Neural cell (in vitro differentiated cells): Measurements from ENCODE around the gene PLEKHH3. TPM values are rescaled to one million over a fixed set of nuclear protein-coding genes. Genes with fewer than 3 reads are reported as not detected.

Source experiments
- H2AFZ ChIP-seq: fragments of 200-600, 300-800 bp; sonication (generic), shearing (Covaris generic); 2 replicates; pipeline ENCODE4 v1.6.0; 2014; ENCODE audit warnings: low read depth, mild to moderate bottlenecking, antibody characterized with exemption, low read length, moderate library complexity
- H3F3A ChIP-seq: fragments of 200-600 bp; shearing (Covaris generic); 2 replicates; pipeline ENCODE4 v1.6.1; 2016; ENCODE audit warnings: mild to moderate bottlenecking, moderate library complexity, mixed read lengths, antibody characterized with exemption, low read length; ENCODE audit not compliant: insufficient read depth, poor library complexity, severe bottlenecking
- H3K27ac ChIP-seq: fragments of 200-600, 300-800 bp; sonication (generic), shearing (Covaris generic); 2 replicates; pipeline ENCODE4 v1.5.1; 2014; ENCODE audit warnings: mild to moderate bottlenecking, low read length, moderate library complexity
- H3K27me3 ChIP-seq: fragments of 300-800, 200-600 bp; sonication (generic), shearing (Covaris generic); 2 replicates; pipeline ENCODE4 v1.6.0; 2014; ENCODE audit warnings: mild to moderate bottlenecking, low read depth, low read length, moderate library complexity; ENCODE audit not compliant: insufficient read depth
- H3K36me3 ChIP-seq: fragments of 300-800, 200-600 bp; sonication (generic), shearing (Covaris generic); 2 replicates; pipeline ENCODE4 v1.5.1; 2014; ENCODE audit warnings: mild to moderate bottlenecking, antibody characterized with exemption, low read length, moderate library complexity; ENCODE audit not compliant: insufficient read depth
- H3K4me2 ChIP-seq: fragments of 300-800, 200-600 bp; sonication (generic), shearing (Covaris generic); 2 replicates; pipeline ENCODE4 v1.6.0; 2014; ENCODE audit warnings: mild to moderate bottlenecking, low read length
- H3K4me3 ChIP-seq: fragments of 300-800, 200-600 bp; sonication (generic), shearing (Covaris generic); 2 replicates; pipeline ENCODE4 v1.5.1; 2014; ENCODE audit warnings: mild to moderate bottlenecking, low read length, moderate library complexity
- H3K79me2 ChIP-seq: fragments of 200-600 bp; shearing (Covaris generic); replicated peaks from 2 replicates; pipeline ENCODE4 v1.6.0; 2014; ENCODE audit warnings: mild to moderate bottlenecking, low read length, moderate library complexity; ENCODE audit not compliant: insufficient read depth
- H3K9ac ChIP-seq: fragments of 300-800, 200-600 bp; sonication (generic), shearing (Covaris generic); 2 replicates; pipeline ENCODE4 v1.6.1; 2016; ENCODE audit warnings: mild to moderate bottlenecking, low read length, mixed read lengths
- H3K9me2 ChIP-seq: fragments of 200-600 bp; shearing (Covaris generic); 2 replicates; pipeline ENCODE4 v1.6.1; 2016; ENCODE audit warnings: mild to moderate bottlenecking, low read length, mixed read lengths; ENCODE audit not compliant: insufficient read depth
- H3K9me3 ChIP-seq: fragments of 200-600, 300-800 bp; sonication (generic), shearing (Covaris generic); 2 replicates; pipeline ENCODE4 v1.6.1; 2016; ENCODE audit warnings: mild to moderate bottlenecking, mixed run types, low read length, moderate library complexity, mixed read lengths
- H4K20me1 ChIP-seq: fragments of 200-600 bp; shearing (Covaris generic); 2 replicates; pipeline ENCODE4 v1.6.1; 2016; ENCODE audit warnings: mild to moderate bottlenecking, mixed run types; ENCODE audit not compliant: insufficient read depth
- EP300 ChIP-seq: fragments of 450-650 bp; conservative IDR thresholded peaks from 2 replicates; pipeline ENCODE4 v1.6.1; 2014; ENCODE audit warnings: antibody characterized with exemption, mild to moderate bottlenecking, moderate library complexity; ENCODE audit not compliant: poor library complexity, severe bottlenecking
- EZH2 ChIP-seq: fragments of 200-600, 300-800 bp; shearing (Covaris generic), sonication (generic); IDR thresholded peaks from 2 replicates; pipeline ENCODE4 v1.6.1; 2014; ENCODE audit warnings: antibody characterized with exemption, low read length, borderline replicate concordance, mild to moderate bottlenecking; ENCODE audit not compliant: insufficient read depth, poor library complexity, severe bottlenecking
- MXI1 ChIP-seq: fragments of 450-650 bp; conservative IDR thresholded peaks from 2 replicates; pipeline ENCODE4 v1.6.1; 2014; ENCODE audit warnings: antibody characterized with exemption, mild to moderate bottlenecking; ENCODE audit not compliant: poor library complexity, severe bottlenecking
- POLR2AphosphoS5 ChIP-seq: IDR thresholded peaks from 2 replicates; pipeline ENCODE4 v1.6.1; 2012
- RAD21 ChIP-seq: fragments of 450-650 bp; conservative IDR thresholded peaks from 2 replicates; pipeline ENCODE4 v1.6.1; 2014; ENCODE audit warnings: antibody characterized with exemption, mild to moderate bottlenecking, moderate library complexity
- REST ChIP-seq: IDR thresholded peaks from 2 replicates; pipeline ENCODE4 v1.6.1; 2012; ENCODE audit warnings: borderline replicate concordance
- SMC3 ChIP-seq: fragments of 450-650 bp; conservative IDR thresholded peaks from 2 replicates; pipeline ENCODE4 v1.6.1; 2014; ENCODE audit warnings: antibody characterized with exemption, mild to moderate bottlenecking, moderate library complexity; ENCODE audit not compliant: poor library complexity
- TAF1 ChIP-seq: IDR thresholded peaks from 2 replicates; pipeline ENCODE4 v1.6.1; 2012; ENCODE audit warnings: low read depth
- polyA plus RNA-seq: library from polyadenylated mRNA; depleted of rRNA; stranded (reverse); fragments of >200 nt; gene quantifications from 2 replicates; pipeline ENCODE4 v1.2.3, GENCODE V29; 2014
- TF ChIP-seq, protein P1 (sequence below): fragments of 450-650 bp; IDR thresholded peaks from 2 replicates; pipeline ENCODE4 v1.5.1; 2014; ENCODE audit warnings: antibody characterized with exemption, mild to moderate bottlenecking, moderate library complexity; ENCODE audit not compliant: poor library complexity, severe bottlenecking

PLEKHH3 gene
- polyA plus RNA-seq, 1 donor from 2014 or later, result 18.4 TPM

DNA sequence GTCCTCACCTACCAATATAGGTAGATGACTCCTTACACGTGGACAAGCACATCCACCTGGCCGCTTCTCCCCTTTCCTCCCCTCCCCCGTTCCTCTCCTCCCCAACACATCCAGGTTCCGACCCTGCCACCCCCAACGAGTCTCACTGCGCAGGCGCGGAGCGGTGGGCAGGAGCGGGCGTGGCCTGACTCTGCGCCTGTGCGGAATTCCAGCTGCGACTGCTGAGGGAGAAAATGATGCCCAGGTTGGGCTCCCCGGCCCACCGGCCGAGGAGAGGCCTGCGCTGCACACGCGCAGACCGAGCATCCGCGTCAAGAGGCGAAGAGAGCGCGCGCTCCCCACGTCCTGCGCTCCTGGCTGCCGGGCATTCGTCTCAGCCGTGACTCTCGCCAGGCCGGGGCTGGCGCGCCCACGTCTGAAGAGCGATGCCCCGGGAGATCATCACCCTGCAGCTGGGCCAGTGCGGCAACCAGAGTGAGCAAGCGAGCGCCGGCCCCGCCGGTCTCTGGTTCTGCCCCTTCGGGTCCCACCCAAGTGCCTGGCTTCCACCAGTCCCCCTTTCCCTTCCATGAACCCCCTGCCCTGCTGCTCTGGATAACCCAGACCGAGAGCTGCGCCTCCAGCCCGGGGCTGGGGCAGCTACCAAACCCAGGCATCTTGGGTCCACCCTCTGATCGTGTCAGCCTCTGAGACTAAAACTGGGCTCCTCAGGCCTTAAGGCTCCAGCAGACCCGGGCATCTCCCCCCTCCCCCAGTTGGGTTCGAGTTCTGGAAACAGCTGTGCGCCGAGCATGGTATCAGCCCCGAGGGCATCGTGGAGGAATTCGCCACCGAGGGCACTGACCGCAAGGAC is 17.5 kb downstream of the PLEKHH3 start, which contains the start of gene TUBG2:
TUBG2 (plus strand) TSS at position 206 of the 853 bp plus-strand sequence; CDS start at position 426, 220 bp downstream.
- Histone ChIP-seq H3K36me3 (no peaks in the 10 kb centered on the region), H3K79me2 (no peaks in the 10 kb centered on the region), H2AFZ (peak within 1 kb of the TSS; percentile 65), H3K9ac (peak within 1 kb of the TSS; percentile 86), H3K27ac (peak within 1 kb of the TSS; percentile 68), H4K20me1 (no peaks in the 10 kb centered on the region), H3K27me3 (no peaks in the 10 kb centered on the region), H3K4me2 (peak within 1 kb of the TSS; percentile 60), H3K9me3 (no peaks in the 10 kb centered on the region), H3F3A (no peaks in the 10 kb centered on the region), H3K4me3 (peak within 1 kb of the TSS; percentile 93), H3K9me2 (no peaks in the 10 kb centered on the region)
- TF ChIP-seq MXI1, result peak; percentile 71
- TF ChIP-seq EP300, result no peak
- TF ChIP-seq, protein P1, sequence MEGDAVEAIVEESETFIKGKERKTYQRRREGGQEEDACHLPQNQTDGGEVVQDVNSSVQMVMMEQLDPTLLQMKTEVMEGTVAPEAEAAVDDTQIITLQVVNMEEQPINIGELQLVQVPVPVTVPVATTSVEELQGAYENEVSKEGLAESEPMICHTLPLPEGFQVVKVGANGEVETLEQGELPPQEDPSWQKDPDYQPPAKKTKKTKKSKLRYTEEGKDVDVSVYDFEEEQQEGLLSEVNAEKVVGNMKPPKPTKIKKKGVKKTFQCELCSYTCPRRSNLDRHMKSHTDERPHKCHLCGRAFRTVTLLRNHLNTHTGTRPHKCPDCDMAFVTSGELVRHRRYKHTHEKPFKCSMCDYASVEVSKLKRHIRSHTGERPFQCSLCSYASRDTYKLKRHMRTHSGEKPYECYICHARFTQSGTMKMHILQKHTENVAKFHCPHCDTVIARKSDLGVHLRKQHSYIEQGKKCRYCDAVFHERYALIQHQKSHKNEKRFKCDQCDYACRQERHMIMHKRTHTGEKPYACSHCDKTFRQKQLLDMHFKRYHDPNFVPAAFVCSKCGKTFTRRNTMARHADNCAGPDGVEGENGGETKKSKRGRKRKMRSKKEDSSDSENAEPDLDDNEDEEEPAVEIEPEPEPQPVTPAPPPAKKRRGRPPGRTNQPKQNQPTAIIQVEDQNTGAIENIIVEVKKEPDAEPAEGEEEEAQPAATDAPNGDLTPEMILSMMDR, result no peak
- peak; percentile 88 for TF ChIP-seq REST
- no peak for TF ChIP-seq EZH2
- TF ChIP-seq SMC3, result peak; percentile 39
- peak; percentile 84 for TF ChIP-seq TAF1
- peak; percentile 88 for TF ChIP-seq POLR2AphosphoS5
- TF ChIP-seq RAD21, result no peak

DNA sequence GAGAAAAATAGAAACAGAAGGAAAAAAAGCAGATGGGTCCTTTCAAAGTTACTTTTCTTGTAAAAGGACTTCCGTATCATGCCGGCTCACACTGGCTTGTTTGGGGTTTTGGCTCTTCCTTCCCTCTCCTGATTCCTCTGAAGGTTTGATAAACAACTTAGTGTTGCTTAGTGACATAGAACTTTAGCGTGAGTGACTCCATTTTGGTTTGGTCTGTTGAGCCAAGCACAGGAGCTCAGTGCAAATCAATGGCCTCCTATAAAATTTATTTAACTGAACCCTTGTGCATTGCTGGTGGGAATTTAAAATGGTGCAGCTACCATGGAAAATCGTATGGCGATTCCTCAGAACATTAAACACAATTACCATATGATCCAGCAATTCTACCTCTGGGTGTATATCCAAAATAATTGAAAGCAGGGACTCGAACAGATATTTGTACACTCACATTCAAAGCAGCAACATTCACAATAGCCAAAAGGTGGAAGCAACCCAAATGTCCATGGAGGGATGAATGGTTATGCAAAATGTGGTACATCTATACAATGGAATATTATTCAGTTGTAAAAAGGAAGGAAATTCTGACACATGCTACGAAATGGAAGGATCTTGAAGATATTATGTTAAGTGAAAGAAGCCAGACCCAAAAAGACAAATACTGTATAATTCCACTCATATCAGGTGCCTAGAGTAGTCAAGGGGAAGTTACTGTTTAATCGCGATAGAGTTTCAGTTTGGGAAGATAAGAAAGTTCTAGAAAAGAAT is 18.8 kb downstream of the PLEKHH3 start:
- no peaks in the 10 kb centered on the region for H3K79me2 ChIP-seq
- H3K9me2 ChIP-seq, result no peaks in the 10 kb centered on the region
- no peaks in the 10 kb centered on the region for H4K20me1 ChIP-seq
- no peak overlapping the region for H3K4me3 ChIP-seq
- H3K36me3 ChIP-seq, result no peaks in the 10 kb centered on the region
- H3K27ac ChIP-seq, result no peak overlapping the region
- TF ChIP-seq SMC3, result no peak
- no peak for TF ChIP-seq MXI1
- TF ChIP-seq, protein P1, result no peak
- no peak for TF ChIP-seq EZH2
- no peak for TF ChIP-seq POLR2AphosphoS5
- no peak for TF ChIP-seq TAF1
- no peak for TF ChIP-seq EP300
- no peak for TF ChIP-seq RAD21
- TF ChIP-seq REST, result no peak
- H3K4me2 ChIP-seq, result no peak overlapping the region
- no peaks in the 10 kb centered on the region for H3K27me3 ChIP-seq
- no peak overlapping the region for H3K9ac ChIP-seq
- no peaks in the 10 kb centered on the region for H3F3A ChIP-seq
- no peaks in the 10 kb centered on the region for H3K9me3 ChIP-seq
- no peak overlapping the region for H2AFZ ChIP-seq
